Activated T-cell treated with anti-CD3 and anti-CD28 coated beads, Interleukin-2, amount 50 U/mL, for 24 hours (primary cell): Measurements from ENCODE around the gene UBFD1.
"Not testable (repeated sequence)": the region's sequence is repeated elsewhere in the genome, so short reads cannot be mapped to it uniquely, and the experiment has no call there.

Experiments
- DNase-seq: peaks from one replicate; pipeline ENCODE4 v3.0.0-alpha.2; 2020
- H3K27ac Mint-ChIP-seq: 2 replicates; pipeline ENCODE4 v1.8.0; 2020; ENCODE audit warnings: mild to moderate bottlenecking, mixed read lengths
- H3K27me3 Mint-ChIP-seq: 2 replicates; pipeline ENCODE4 v1.8.0; 2020; ENCODE audit warnings: mixed read lengths
- H3K36me3 Mint-ChIP-seq: 2 replicates; pipeline ENCODE4 v1.8.0; 2020; ENCODE audit warnings: low read depth, mixed read lengths
- H3K4me1 Mint-ChIP-seq: 2 replicates; pipeline ENCODE4 v1.8.0; 2020; ENCODE audit warnings: low read depth, mixed read lengths
- H3K4me3 Mint-ChIP-seq: 2 replicates; pipeline ENCODE4 v1.8.0; 2020; ENCODE audit warnings: mild to moderate bottlenecking, moderate library complexity, mixed read lengths
- H3K9me3 Mint-ChIP-seq: 2 replicates; pipeline ENCODE4 v1.8.0; 2020; ENCODE audit warnings: mixed read lengths

UBFD1 gene

DNA sequence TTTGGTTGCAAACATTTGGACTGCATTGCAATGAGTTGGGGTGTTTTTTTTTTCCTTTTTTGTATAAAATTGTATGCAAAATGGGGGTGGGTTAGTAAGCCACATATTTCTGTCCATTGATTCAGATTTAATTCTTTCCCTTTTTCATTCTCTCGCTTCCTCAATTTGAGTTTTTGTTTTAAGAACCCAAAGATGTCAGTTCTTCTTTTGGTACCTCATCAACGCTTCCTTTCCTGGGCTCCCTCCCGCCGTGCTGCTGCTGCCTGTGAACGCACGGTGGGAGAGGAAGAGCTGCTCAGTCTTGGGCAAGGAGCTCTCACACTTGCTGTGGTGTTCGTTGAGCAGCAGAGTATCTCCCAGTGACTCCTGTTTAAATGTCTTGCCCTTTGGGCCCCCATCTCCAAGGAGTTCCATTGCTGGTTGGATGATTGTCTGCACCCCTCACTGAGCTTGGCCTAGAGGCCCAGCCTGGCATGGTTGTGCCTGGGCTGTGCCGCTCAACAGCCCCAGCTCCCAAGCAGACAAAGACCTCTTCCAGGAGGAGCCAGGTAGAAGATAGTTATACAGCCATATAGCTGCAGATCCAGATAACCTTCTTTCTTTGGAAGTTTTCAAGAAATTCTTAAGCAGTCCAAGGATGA is 13.6 kb downstream of the UBFD1 start:
- no peaks in the 10 kb centered on the region for H3K9me3 Mint-ChIP-seq
- H3K4me1 Mint-ChIP-seq: no peaks in the 10 kb centered on the region
- no peak overlapping the region for H3K4me3 Mint-ChIP-seq
- peaks cover 96% of the 10 kb centered on the region for H3K36me3 Mint-ChIP-seq
- H3K27me3 Mint-ChIP-seq: no peaks in the 10 kb centered on the region
- DNase-seq: no peak
- peak overlapping the region; percentile 50 for H3K27ac Mint-ChIP-seq

- no peak for DNase-seq
- Mint-ChIP-seq H3K27me3 (no peaks in the 10 kb centered on the region), H3K36me3 (peaks cover 94% of the 10 kb centered on the region), H3K4me3 (no peak overlapping the region), H3K27ac (no peak overlapping the region), H3K9me3 (no peaks in the 10 kb centered on the region), H3K4me1 (no peaks in the 10 kb centered on the region)
Measured at GRCh38 chr16:23571895-23572294, 14.4 kb downstream of the UBFD1 start.

DNA sequence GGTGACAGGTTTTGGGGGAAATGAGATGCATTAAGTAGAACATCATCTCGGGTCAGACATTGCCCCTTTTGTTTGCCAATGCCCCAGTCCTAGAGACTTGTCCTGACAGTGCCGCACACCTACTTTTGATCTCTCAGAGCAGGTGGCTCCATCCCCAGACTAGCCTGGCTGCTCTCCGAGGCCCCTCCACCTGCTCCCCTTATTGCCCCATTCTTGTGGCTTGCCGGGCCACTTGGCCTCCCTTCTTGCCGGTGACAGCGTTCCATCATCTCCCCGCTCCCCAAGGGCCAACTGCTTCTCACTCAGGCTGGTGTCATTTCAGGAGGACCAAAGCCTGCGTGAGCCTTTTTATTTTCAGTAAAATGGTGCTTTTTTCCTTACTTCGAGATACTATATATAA is 14.9 kb downstream of the UBFD1 start:
- no peak overlapping the region for H3K27ac Mint-ChIP-seq
- no peaks in the 10 kb centered on the region for H3K9me3 Mint-ChIP-seq
- H3K4me1 Mint-ChIP-seq: no peaks in the 10 kb centered on the region
- H3K36me3 Mint-ChIP-seq: peaks cover 94% of the 10 kb centered on the region
- no peak for DNase-seq
- no peaks in the 10 kb centered on the region for H3K27me3 Mint-ChIP-seq
- H3K4me3 Mint-ChIP-seq: no peak overlapping the region

DNA sequence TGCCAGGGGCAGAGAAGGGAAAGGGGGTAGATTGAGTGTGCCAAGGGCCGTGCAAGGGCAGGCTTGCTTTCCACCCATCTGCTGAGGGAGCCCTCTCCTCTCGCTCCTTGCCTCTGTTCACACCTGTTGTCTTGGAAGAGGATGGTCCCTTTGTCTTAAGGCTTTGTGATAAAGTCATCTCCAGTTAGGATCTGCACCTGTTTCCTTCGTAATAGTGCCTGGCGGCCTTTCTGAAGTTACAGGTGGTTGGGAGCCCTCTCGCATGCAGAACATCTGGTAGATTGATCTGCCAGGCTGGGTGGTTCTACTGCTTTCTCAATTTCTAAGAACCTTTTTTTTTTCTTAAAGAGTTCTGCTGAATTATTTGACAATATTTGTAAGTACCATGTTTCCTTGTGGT is 16.3 kb downstream of the UBFD1 start:
- H3K36me3 Mint-ChIP-seq: peaks cover 94% of the 10 kb centered on the region
- H3K9me3 Mint-ChIP-seq: no peaks in the 10 kb centered on the region
- H3K27ac Mint-ChIP-seq: peak overlapping the region; percentile 50
- H3K27me3 Mint-ChIP-seq: no peaks in the 10 kb centered on the region
- no peak overlapping the region for H3K4me3 Mint-ChIP-seq
- DNase-seq: no peak
- H3K4me1 Mint-ChIP-seq: no peaks in the 10 kb centered on the region

- peak overlapping the region; percentile 5 for H3K27ac Mint-ChIP-seq
- H3K4me1 Mint-ChIP-seq: no peaks in the 10 kb centered on the region
- H3K36me3 Mint-ChIP-seq: peaks cover 95% of the 10 kb centered on the region
- H3K9me3 Mint-ChIP-seq: no peaks in the 10 kb centered on the region
- H3K27me3 Mint-ChIP-seq: no peaks in the 10 kb centered on the region
- no peak overlapping the region for H3K4me3 Mint-ChIP-seq
- DNase-seq: no peak
Measured at GRCh38 chr16:23575834-23576233, 18.3 kb downstream of the UBFD1 start.

- no peaks in the 10 kb centered on the region for H3K9me3 Mint-ChIP-seq
- no peaks in the 10 kb centered on the region for H3K27me3 Mint-ChIP-seq
- peaks cover 95% of the 10 kb centered on the region for H3K36me3 Mint-ChIP-seq
- no peak for DNase-seq
- no peaks in the 10 kb centered on the region for H3K4me1 Mint-ChIP-seq
- no peak overlapping the region for H3K4me3 Mint-ChIP-seq
- peak overlapping the region; percentile 57 for H3K27ac Mint-ChIP-seq
Measured at GRCh38 chr16:23577493-23577892, 20.0 kb downstream of the UBFD1 start.

- Mint-ChIP-seq H3K36me3 (peaks cover 95% of the 10 kb centered on the region), H3K4me1 (no peaks in the 10 kb centered on the region), H3K27ac (peak overlapping the region; percentile 67), H3K4me3 (no peak overlapping the region), H3K27me3 (no peaks in the 10 kb centered on the region), H3K9me3 (no peaks in the 10 kb centered on the region)
- no peak for DNase-seq
Measured at GRCh38 chr16:23578101-23578830, 20.7 kb downstream of the UBFD1 start.

- Mint-ChIP-seq H3K36me3 (peaks cover 90% of the 10 kb centered on the region), H3K9me3 (no peaks in the 10 kb centered on the region), H3K4me3 (no peak overlapping the region), H3K27me3 (no peaks in the 10 kb centered on the region), H3K27ac (no peak overlapping the region), H3K4me1 (no peaks in the 10 kb centered on the region)
- DNase-seq: no peak
Measured at GRCh38 chr16:23579371-23579770, 21.8 kb downstream of the UBFD1 start.

DNA sequence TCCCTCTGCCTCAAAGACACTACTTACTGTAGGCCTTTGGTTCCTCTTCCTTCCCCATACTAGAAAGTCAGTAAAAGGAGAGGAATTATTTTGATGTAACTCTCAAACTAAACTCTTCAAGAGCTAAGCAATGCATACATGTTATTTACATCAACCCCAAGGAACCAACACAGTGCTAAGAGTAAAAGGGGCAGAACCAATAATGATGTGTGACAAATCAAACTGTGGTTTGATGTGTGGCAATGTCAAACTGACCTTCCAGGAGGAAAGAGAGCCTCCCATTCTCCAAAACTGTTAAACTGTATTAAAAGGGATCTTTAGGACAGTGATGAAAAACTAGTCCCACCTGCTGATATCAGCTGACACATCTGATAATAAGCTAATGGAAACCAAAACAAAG is 22.9 kb downstream of the UBFD1 start:
- peaks cover 91% of the 10 kb centered on the region for H3K36me3 Mint-ChIP-seq
- no peak overlapping the region for H3K27ac Mint-ChIP-seq
- no peak overlapping the region for H3K4me3 Mint-ChIP-seq
- H3K4me1 Mint-ChIP-seq: no peaks in the 10 kb centered on the region
- DNase-seq: no peak
- H3K27me3 Mint-ChIP-seq: no peaks in the 10 kb centered on the region
- no peaks in the 10 kb centered on the region for H3K9me3 Mint-ChIP-seq

GRCh38 chr16:23581764-23582163 is 24.2 kb downstream of the UBFD1 start:
- Mint-ChIP-seq H3K27ac (peak overlapping the region; percentile 73), H3K4me3 (no peak overlapping the region), H3K4me1 (no peaks in the 10 kb centered on the region), H3K9me3 (no peaks in the 10 kb centered on the region), H3K27me3 (no peaks in the 10 kb centered on the region), H3K36me3 (peaks cover 91% of the 10 kb centered on the region)
- no peak for DNase-seq

GRCh38 chr16:23583271-23583670 is 25.7 kb downstream of the UBFD1 start:
- not testable (repeated sequence) for H3K4me3 Mint-ChIP-seq, DNase-seq, H3K4me1 Mint-ChIP-seq, H3K9me3 Mint-ChIP-seq, H3K27me3 Mint-ChIP-seq, H3K27ac Mint-ChIP-seq
- H3K36me3 Mint-ChIP-seq: peaks cover 92% of the 10 kb centered on the region

- peaks cover 92% of the 10 kb centered on the region for H3K36me3 Mint-ChIP-seq
- H3K4me3 Mint-ChIP-seq: no peak overlapping the region
- no peak for DNase-seq
- H3K27me3 Mint-ChIP-seq: no peaks in the 10 kb centered on the region
- H3K9me3 Mint-ChIP-seq: no peaks in the 10 kb centered on the region
- peak overlapping the region; percentile 41 for H3K27ac Mint-ChIP-seq
- H3K4me1 Mint-ChIP-seq: peaks cover 2% of the 10 kb centered on the region
Measured at GRCh38 chr16:23584186-23585076, 26.9 kb downstream of the UBFD1 start.

DNA sequence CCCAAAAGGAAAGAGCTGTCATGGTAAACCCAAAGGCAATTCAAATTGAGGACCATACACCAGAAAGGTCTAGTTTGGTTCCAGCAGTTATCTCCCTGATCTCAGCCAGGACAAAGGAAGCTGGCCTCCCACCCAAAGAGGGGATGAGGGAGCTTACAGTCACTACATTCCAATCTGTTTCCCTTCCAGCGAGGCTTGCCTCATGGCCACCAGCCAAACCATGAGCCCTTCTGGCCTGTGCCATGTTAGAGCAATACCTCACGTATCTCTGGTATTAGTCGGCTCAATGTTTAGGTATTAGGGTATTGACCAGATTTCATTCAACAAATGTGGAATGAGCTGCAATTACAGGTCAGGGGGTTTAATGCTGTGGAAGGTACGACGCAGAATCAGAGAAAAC is 30.2 kb downstream of the UBFD1 start:
- Mint-ChIP-seq H3K4me3 (no peak overlapping the region), H3K9me3 (no peaks in the 10 kb centered on the region), H3K36me3 (peaks cover 91% of the 10 kb centered on the region), H3K27me3 (no peaks in the 10 kb centered on the region), H3K27ac (no peak overlapping the region), H3K4me1 (peaks cover 13% of the 10 kb centered on the region)
- no peak for DNase-seq

- H3K9me3 Mint-ChIP-seq: no peaks in the 10 kb centered on the region
- peaks cover 32% of the 10 kb centered on the region for H3K4me1 Mint-ChIP-seq
- DNase-seq: no peak
- H3K36me3 Mint-ChIP-seq: peaks cover 92% of the 10 kb centered on the region
- no peak overlapping the region for H3K4me3 Mint-ChIP-seq
- no peaks in the 10 kb centered on the region for H3K27me3 Mint-ChIP-seq
- H3K27ac Mint-ChIP-seq: no peak overlapping the region
Measured at GRCh38 chr16:23590181-23590580, 32.7 kb downstream of the UBFD1 start.

GRCh38 chr16:23594186-23594585 is 36.7 kb downstream of the UBFD1 start:
- H3K36me3 Mint-ChIP-seq: peaks cover 61% of the 10 kb centered on the region

More at GRCh38 chr16:23594186-23594585, 36.7 kb downstream of the UBFD1 start:
- peak overlapping the region; percentile 88 for H3K4me3 Mint-ChIP-seq
- peaks cover 43% of the 10 kb centered on the region for H3K4me1 Mint-ChIP-seq
- peak overlapping the region; percentile 91 for H3K27ac Mint-ChIP-seq
- no peaks in the 10 kb centered on the region for H3K27me3 Mint-ChIP-seq
- no peak for DNase-seq
- no peaks in the 10 kb centered on the region for H3K9me3 Mint-ChIP-seq
